Chondrocyte (in vitro differentiated cells): ENCODE data around the gene OTOGL. TPM values are rescaled to one million over a fixed set of nuclear protein-coding genes. Genes with fewer than 3 reads are reported as not detected.

Experiments
- DNase-seq: peaks from one replicate; pipeline ENCODE4 v3.0.0; 2021; ENCODE audit warnings: mixed read lengths, low spot score
- H3K27ac Mint-ChIP-seq: one replicate; pipeline ENCODE4 v1.8.0; 2021; ENCODE audit warnings: mild to moderate bottlenecking, moderate library complexity, mixed read lengths; ENCODE audit not compliant: unreplicated experiment
- H3K27me3 Mint-ChIP-seq: 2 replicates; pipeline ENCODE4 v1.8.0; 2021; ENCODE audit warnings: low read depth, mixed read lengths
- H3K36me3 Mint-ChIP-seq: 2 replicates; pipeline ENCODE4 v1.8.0; 2021; ENCODE audit warnings: low read depth, mixed read lengths
- H3K4me1 Mint-ChIP-seq: 2 replicates; pipeline ENCODE4 v1.8.0; 2021; ENCODE audit warnings: low read depth, mild to moderate bottlenecking, mixed read lengths
- H3K4me3 Mint-ChIP-seq: one replicate; pipeline ENCODE4 v1.8.0; 2021; ENCODE audit warnings: mild to moderate bottlenecking, moderate library complexity, mixed read lengths; ENCODE audit not compliant: unreplicated experiment
- H3K9me3 Mint-ChIP-seq: 2 replicates; pipeline ENCODE4 v1.8.0; 2021; ENCODE audit warnings: low read depth, mixed read lengths
- total RNA-seq: library from RNA; stranded (reverse); gene quantifications from 3 replicates; pipeline ENCODE4 v1.2.1, GENCODE V29; 2021
- TF ChIP-seq, protein P1 (sequence below): fragments of 200-600 bp; sonication (generic); IDR thresholded peaks from 2 replicates; pipeline ENCODE4 v1.5.0; 2021; ENCODE audit warnings: antibody characterized with exemption, mild to moderate bottlenecking, moderate library complexity

OTOGL gene
- total RNA-seq, 1 donor from 2014 or later, result 0.25 TPM

DNA sequence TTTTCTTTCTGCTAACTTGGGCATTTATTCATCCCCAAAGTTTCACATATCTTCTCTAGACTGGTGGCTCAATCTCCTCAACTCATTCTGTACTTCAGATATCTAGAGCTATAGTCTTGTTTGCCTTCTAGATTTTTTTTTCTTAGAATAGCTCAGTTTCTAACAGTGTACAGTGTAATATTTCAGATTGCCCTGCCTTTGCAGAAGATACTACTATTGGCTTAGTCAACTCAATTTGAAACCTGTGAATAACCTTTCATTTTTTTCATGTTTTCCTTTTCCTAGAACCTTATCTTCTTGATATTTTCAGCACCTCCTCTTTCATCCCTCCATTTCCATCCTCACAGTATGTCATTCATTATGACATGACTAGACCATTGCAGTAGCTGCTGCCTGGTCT, 69.6 kb downstream of the OTOGL start:
- H3K36me3 Mint-ChIP-seq, result no peaks in the 10 kb centered on the region
- no peak overlapping the region for H3K27ac Mint-ChIP-seq
- H3K4me3 Mint-ChIP-seq, result no peak overlapping the region
- peaks cover 3% of the 10 kb centered on the region for H3K9me3 Mint-ChIP-seq
- peaks cover 3% of the 10 kb centered on the region for H3K27me3 Mint-ChIP-seq
- TF ChIP-seq, protein P1, sequence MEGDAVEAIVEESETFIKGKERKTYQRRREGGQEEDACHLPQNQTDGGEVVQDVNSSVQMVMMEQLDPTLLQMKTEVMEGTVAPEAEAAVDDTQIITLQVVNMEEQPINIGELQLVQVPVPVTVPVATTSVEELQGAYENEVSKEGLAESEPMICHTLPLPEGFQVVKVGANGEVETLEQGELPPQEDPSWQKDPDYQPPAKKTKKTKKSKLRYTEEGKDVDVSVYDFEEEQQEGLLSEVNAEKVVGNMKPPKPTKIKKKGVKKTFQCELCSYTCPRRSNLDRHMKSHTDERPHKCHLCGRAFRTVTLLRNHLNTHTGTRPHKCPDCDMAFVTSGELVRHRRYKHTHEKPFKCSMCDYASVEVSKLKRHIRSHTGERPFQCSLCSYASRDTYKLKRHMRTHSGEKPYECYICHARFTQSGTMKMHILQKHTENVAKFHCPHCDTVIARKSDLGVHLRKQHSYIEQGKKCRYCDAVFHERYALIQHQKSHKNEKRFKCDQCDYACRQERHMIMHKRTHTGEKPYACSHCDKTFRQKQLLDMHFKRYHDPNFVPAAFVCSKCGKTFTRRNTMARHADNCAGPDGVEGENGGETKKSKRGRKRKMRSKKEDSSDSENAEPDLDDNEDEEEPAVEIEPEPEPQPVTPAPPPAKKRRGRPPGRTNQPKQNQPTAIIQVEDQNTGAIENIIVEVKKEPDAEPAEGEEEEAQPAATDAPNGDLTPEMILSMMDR, result no peak
- DNase-seq, result no peak
- H3K4me1 Mint-ChIP-seq, result no peaks in the 10 kb centered on the region

DNA sequence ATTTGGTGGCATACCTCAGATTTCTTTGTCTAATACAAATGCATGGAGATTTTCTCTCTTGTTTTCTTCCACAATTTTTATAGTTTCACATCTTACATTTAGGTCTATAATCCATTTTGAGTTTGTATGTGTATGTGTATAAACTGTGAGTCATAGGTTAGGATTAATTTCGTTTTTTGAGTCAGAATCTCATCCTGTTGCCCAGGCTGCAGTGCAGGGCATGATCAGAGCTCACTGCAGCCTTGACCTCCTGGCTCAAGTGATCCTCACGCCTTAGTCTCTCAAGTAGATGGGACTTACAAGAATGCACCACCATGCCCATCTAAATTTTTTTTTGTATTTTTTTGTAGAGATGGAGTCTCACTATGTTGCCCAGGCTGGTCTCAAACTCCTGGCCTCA, 71.6 kb downstream of the OTOGL start:
- H3K36me3 Mint-ChIP-seq, result no peaks in the 10 kb centered on the region
- H3K4me3 Mint-ChIP-seq, result no peak overlapping the region
- no peaks in the 10 kb centered on the region for H3K4me1 Mint-ChIP-seq
- H3K27ac Mint-ChIP-seq, result no peak overlapping the region
- peaks cover 2% of the 10 kb centered on the region for H3K27me3 Mint-ChIP-seq
- TF ChIP-seq, protein P1, result no peak
- peaks cover 3% of the 10 kb centered on the region for H3K9me3 Mint-ChIP-seq
- no peak for DNase-seq

DNA sequence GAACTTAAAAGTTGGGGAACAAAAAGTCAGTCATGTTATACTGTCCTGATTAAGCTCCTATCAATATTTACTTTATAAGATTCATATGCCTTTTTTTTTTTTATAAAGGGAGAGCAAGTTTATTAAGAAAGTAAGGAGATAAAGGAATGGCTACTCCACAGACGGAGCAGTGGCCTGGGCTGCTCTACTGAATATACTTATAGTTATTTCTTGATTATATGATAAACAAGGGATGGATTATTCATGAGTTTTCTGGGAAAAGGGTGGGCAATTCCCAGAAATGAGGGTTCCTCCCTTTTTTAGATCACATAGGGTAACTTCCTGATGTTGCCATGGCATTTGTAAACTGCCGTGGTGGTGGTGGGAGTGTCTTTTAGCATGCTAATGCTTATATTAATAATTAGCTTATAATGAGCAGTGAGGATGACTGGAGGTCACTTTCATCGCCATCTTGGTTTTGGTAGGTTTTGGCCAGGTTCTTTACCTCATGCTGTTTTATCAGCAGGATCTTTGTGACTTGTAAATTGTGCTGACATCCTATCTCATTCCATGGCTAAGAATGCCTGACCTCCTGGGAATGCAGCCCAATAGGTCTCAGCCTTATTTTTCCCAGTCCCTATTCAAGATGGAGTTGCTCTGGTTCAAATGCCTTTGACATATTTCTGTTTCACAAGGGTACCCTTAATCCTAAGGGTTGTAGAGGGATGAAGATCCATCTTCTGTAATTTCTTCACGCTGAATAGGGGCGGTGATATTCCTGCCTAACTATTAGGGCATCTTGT, 73.9 kb downstream of the OTOGL start:
- Mint-ChIP-seq H3K27me3 (no peaks in the 10 kb centered on the region), H3K4me3 (no peak overlapping the region), H3K9me3 (peaks cover 3% of the 10 kb centered on the region), H3K27ac (no peak overlapping the region), H3K36me3 (no peaks in the 10 kb centered on the region), H3K4me1 (no peaks in the 10 kb centered on the region)
- no peak for DNase-seq
- TF ChIP-seq, protein P1, result no peak

DNA sequence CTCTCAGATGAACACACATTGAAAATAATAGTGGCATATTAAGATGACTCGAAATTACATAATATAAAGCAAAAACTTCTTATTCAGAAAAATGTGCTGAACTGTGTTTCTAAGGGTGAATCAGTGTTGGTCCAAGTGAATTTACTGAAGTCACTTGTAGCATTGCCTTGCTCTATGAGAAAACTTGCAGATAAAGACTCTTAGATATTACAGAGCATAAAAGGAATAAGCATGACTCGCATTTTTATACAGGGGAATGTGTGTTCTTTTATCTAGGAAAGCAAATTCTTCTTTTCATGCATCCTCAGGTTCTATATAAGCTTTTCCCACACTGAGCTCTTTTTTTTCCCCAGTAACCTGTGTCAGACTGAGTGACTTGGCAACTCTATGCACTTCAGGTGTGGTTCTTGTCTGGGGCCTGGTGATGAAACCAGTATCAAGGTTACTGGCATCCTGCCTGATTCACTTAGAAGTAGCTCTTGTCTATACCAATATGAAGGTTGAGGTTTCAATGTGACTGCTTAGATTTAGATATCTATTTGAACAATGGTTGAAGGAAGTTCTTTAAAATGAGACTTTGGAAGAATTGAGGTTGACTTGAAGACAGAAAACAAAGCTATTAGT, 76.1 kb downstream of the OTOGL start:
- Mint-ChIP-seq H3K4me3 (no peak overlapping the region), H3K36me3 (no peaks in the 10 kb centered on the region), H3K27ac (no peak overlapping the region), H3K4me1 (no peaks in the 10 kb centered on the region), H3K27me3 (no peaks in the 10 kb centered on the region), H3K9me3 (peaks cover 3% of the 10 kb centered on the region)
- TF ChIP-seq, protein P1, result no peak
- no peak for DNase-seq

DNA sequence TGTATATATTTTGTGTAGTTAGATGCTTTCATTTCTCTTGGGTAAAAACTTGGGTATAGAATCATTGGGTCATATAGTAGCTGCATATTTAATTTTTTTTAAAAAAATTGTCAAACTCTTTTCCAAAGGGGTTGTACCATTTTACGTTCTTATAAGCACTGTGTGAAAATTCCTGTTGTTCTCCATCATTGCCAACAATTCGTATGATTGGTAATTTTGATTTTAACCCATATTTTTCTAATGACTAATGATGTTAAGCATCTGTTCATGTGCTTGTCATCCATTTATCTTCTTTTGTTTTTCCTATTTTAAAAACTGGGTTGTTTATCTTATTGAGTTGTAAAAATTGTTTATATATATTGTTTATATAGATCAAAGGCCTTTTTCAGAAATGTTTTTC, 77.4 kb downstream of the OTOGL start:
- Mint-ChIP-seq H3K27ac (no peak overlapping the region), H3K36me3 (no peaks in the 10 kb centered on the region), H3K4me1 (no peaks in the 10 kb centered on the region), H3K4me3 (no peak overlapping the region), H3K9me3 (peaks cover 3% of the 10 kb centered on the region), H3K27me3 (no peaks in the 10 kb centered on the region)
- TF ChIP-seq, protein P1, result no peak
- no peak for DNase-seq
